GM19193 (cell line): ENCODE results near the gene ACTRT2.

Experiments
- POLR2A ChIP-seq: IDR thresholded peaks from 4 replicates; pipeline ENCODE4 v1.6.1; 2011; ENCODE audit not compliant: insufficient read depth, insufficient read length; ENCODE audit errors: extremely low read depth

ACTRT2 gene

DNA sequence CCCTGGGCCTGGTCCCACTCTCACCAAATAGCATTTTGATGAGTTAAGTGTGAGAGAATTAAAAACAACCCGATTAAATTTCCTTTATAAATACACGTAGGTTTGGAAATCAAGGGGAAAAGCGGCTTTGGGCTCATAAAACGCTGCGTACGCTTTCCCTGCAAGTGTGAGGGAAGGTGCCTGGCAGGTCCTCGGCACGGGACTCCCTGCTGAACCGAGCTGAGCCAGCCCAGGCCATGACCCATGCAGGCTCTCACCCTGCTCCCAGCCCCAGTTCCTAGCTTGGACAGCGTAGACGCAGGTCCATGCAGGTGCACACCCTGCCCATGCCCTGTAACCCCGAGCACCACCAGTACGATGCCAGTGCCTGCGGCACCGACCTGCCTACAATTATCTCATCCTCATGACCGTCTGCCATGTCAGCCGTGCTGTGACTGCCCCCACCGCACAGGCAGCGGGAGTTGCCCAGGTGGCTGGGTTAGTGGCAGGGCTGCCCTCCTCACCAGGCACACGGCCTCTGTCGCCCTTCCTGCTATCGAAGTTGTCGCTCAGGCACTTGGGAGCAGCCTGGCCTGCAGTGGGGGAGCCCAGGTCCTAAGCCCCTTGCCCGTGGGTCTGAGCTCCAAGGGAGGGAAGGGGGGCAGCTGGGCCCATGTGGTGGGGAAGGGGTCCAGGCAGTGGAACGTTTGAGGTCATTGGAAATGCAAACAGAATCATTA is 41.0 kb upstream of the ACTRT2 start:
- TF ChIP-seq POLR2A, result no peak

DNA sequence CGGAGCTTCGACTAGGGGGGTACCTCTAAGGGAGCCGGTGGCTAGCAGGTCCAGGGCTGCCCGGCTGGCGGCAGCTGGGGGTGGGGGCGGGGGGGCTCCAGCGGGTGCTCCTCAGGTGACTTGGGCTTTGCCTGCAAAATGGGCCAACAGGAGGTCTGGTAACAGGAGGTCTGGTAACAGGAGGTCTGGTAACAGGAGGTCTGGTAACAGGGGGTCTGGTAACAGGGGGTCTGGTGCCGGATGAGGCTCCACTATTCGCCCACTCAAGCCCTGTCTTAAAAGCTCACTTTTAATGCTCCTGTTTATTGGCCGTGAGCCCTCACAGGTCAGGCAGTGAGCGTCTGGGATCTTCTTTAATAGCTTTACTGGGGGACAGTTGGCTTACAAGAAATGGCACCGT is 40.4 kb upstream of the ACTRT2 start:
- no peak for TF ChIP-seq POLR2A

DNA sequence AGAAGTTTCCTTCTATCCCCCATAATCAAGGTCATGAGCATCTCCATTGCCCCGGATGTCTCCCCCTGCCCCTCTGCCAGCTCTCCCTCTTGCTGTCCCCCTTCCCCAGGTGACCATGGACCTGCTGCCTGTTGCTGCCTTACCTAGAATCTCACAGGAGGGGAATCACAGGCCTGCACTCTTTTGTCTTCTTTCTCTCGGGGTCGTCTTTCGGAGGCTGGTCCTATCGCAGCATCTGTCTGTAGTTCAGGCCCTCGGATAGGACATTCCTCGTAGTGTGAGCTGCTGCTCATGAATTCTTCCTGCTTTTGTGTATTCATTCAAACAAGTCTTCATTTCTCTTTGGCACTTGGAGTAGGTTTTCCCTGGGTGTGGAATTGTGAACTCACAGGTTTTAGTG is 39.9 kb upstream of the ACTRT2 start:
- TF ChIP-seq POLR2A, result no peak

DNA sequence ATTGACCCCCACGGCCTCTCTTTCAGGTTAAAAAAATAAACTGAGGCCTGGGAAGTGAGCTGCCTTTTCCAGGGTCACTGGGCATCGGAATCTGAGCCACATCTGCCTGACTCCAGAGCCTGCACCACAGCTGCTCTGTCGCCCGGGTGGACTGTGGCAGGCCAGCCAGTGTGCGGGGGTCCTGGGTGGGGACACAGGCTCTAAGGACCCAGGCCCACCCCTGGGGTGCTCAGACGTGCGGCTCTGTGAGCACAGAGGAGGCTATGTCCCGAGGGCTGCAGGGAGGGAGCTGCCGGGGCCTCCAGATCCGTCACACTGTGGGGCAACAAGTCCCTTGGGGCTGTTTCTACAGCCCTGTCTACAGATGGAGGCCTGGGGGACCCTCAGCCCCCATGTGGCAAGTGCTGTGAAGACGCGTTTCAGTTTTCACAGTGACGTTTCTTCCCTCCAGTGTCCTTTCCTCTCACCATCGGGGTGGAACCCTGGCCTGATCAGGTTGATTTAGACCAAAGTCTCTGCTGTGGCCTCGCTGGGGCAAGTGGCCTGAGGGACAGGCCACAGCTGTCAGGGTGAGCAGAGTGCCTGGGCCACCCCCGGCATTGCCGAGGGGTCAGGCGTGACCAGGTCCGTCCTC is 39.2 kb upstream of the ACTRT2 start:
- TF ChIP-seq POLR2A, result no peak

DNA sequence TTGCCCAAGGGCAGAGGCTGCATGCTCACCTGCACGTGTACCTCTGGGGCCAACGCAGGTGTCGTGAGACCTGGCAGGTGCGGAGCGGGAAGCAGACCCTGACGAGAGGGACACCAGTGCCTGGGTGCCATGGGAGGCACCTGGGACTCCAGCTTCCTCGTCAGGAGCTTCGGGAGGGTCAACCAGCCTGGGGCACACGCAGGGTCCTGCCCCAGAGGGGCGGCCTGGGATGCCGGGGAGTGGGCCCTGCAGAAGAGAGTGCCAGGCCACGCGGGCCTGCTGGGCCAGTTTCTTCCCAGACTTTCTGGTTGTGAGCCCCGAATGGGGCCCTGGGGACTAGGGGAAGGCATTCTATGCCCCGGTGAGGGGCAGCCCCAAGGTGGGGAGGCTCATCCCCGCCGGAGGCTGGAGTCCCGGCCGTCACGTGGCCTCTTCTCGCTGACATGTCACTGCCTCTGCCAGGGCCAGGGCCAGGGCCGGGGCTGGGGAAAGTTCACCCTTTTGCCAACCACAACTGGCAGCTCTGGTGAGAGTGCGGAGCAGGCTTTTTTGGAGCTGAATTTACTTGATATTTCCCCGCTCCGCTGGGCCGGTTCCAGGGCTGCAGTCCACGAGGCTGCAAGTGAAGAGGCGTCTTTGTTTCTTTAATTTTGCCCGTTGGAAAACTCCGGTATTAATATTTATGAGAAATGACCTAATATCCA is 38.5 kb upstream of the ACTRT2 start:
- TF ChIP-seq POLR2A, result no peak

DNA sequence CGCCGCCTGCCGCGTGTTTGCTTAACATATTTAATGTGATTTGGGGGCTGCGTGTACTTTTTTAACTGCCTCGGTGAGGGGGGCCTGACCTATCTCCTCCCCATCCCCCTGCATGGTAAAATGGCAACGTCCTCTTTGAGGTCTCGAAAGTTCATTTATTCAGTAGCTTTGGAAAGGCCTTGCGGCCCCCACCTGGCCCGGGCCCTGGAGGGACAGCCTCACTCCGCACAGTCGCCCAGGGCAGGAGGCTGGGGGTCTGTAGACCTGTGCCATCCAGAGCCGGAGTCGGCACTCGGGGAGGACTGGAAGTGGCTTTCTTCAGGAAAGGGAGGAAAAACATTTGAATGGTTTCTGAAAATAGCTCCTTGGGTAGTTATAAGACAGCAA is 38.0 kb upstream of the ACTRT2 start:
- no peak for TF ChIP-seq POLR2A

DNA sequence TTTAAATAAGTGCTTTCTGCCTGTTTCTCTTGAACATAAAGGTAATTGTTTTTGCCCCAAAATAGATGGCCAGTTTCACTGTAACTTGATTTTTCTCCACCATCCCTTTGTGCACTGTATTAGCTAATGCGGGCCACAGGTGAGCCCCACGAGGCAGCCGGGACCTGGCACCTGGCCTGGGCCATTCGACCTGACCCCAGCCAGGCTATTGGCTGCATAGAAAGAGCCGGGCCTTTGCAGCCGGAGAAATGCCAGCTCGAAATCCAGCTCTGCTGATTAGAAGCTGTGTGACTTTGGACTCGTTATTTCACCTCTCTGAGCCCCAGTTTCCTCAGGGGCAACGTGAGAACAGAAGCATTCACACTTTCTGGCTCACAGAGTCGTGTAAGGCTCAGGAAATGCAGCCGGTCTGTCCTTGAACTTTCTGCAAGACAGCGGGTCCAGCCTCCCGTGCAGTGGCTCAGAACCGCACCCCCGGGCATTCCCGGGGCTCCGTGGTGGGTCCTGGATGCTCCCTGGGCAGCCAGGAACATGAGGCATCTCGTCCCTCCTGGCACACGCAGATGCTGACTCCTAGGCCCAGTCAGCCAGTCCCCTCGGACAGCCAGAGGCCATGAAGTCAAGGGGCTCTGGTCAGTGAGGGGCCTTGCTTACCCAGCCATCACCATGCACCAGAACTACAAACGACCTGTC is 37.4 kb upstream of the ACTRT2 start:
- TF ChIP-seq POLR2A, result no peak

DNA sequence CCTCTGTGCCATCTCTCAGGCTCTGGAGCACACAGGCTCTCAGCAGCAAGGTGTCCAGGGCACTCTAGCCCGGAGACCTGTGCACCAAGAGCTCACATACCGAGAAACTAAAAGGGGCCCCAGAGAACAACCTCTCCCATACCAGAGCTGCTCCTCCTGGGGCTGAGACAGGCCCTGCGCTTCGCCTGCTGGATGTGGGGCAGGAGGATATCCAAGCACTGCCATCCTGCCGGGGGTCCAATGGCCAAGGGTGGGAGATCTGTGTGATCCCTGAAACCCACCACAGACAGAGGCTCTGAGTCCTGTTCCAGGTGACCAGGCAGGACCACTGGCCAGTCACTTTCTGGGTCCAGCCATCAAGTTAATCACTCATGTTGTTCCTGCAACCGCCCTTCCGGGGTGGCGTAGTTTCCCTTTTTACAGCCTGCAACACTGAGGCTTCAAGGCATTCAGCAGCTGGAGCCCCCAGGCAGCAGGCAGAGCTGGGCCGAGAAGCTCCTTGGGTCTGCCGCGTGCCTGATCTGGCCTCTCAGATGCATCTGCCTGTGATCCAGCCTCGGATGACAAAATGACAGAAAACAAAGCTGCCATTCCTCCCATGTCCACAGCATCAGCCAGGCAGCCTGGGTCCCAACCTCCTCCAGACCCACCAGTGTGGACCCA is 36.7 kb upstream of the ACTRT2 start:
- TF ChIP-seq POLR2A, result no peak

DNA sequence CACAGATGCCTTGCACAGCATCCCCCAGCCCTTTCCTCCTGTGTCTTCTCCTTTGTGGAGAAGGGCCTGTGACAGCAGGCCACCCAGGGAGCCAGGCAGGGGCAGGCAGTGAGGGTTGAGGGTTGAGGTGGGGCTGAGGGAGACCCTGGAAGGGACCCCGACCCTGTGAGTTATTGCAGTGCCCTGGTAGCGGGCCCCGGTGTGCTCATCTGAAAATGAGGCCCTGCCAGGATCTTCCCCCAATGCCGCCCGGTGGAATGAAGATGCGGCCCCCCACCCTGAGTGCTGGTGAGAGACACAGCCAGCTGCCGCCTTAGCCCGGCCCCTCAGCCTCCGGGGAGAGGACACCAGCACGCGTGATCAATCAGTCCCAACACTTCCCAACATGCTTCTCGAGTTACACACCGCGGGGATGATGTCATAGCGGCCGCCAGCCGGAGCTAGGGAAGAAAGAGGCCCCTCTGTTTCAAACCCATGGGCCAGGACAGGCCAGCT is 36.2 kb upstream of the ACTRT2 start:
- TF ChIP-seq POLR2A, result no peak

DNA sequence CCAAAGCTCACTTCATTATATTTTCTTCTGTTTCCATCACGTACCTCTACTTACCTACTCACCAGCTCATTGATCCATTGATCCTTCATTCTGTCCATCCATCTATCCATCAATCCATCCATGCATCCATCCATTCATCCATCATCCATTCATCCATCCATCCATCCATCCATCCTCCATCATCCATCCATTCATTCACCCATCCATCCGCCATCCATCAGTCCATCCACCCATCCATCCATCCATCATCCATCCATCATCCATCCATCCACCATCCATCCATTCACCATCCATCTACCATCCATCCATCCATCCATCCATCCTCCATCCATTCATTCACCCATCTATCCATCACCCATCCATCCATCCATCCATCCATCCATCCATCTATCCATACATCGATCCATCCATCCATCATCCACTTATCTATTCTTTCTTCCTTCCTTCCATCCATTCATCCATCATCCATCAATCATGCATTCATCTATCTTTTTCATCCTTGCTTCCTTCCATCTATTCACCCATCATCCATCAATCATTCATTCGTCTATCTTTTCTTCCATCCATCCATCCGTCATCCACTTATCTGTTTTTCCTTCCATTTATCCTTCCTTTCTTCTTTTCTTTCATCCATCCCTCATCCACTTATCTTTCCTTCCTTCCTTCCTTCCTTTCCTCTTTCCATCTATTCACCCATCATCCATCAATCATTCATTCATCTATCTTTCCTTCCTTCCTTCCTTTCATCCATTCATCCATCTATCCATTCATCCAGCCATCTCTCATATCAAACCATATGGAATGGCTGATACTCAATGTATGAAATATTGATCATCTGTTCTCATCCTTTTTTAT is 35.3 kb upstream of the ACTRT2 start:
- TF ChIP-seq POLR2A, result no peak

DNA sequence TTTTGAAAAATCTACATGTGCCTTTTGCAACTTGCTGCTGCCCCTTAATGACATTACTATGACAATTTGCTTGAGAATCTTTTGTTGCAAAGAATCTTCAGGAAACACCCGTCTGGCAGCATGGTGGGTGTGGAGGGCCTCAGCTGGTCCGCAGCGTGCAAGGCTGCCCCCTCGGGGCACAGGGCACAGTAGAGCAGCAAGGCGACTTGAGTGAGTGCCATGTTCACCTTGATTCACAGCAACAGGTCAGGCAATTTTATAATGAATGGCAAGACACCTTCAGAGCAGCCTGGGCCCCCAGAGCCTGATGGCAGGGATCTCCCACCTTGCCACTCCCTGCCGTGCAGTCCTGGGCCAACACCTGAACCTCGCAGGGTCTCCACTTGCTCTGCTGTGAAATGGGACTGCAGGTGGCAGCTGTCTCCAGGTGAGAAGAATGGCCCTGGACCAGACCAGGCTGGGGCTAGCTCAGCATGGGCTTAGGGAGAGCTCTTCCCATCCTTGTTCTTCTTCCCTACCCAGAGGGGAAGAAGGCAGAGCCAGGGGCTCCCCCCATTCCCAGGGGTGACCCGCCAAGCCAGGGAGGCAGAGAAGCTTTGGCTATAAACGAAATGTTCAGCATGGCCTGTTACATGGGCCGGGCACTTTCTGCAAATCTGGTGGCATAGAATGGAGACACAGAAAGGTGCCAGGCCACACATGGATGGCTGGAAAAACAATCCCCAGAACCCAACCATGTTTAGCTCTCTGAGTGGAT is 34.5 kb upstream of the ACTRT2 start:
- TF ChIP-seq POLR2A, result no peak

DNA sequence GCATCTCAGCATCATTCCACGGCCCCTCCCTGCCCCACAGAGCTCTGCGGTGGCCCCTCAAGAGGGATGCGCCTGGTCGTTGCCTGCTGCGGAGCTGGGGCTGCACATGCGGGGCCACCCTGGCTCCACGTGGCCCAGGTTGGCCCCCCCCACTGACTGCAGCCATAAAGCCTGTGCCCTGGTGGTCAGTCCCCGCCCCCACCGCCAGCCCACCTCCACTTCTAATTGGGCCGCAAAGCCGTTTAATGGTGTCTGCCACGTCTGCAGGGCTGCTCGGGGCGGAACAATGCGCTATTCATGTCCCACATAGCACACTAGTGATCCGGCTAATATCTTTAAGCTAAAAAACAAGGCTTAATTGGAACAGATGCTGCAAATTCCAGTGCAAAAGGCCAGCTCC is 33.5 kb upstream of the ACTRT2 start:
- TF ChIP-seq POLR2A, result no peak

DNA sequence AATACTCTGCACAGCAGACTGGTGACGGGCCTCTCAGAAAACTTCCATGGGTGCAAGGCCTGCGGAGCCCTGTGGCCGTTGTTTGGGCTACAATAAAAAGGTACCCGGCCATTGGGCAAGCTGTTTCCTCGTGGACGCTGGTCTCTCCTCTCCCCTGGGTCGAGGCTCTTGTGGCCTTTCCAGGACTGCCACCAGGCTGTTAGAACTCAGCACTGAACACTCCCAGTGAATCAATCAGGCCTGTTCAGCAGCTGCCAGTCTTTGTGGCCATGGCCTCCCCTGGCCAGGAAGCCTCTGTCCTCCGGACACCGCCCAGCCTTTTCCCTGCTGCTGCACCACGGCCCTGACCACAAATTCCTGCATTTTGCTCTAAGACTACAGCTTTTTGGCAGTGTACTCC is 33.0 kb upstream of the ACTRT2 start:
- TF ChIP-seq POLR2A, result no peak

DNA sequence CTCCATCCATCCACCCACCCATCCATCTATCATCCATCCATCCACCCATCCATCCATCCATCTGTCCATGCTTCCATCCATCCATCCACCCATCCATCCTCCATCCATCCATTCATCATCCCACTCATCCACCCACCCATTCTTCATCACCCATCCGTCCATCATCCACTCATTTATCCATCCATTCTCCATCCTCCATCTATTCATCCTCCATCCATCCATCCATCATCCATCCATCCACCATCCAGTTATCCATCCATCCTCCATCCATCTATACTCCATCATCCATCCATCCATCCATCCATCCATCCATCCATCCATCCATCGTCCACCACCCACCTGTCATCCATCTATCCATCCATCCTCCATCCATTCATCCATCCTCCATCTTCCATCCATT is 32.1 kb upstream of the ACTRT2 start:
- no peak for TF ChIP-seq POLR2A

DNA sequence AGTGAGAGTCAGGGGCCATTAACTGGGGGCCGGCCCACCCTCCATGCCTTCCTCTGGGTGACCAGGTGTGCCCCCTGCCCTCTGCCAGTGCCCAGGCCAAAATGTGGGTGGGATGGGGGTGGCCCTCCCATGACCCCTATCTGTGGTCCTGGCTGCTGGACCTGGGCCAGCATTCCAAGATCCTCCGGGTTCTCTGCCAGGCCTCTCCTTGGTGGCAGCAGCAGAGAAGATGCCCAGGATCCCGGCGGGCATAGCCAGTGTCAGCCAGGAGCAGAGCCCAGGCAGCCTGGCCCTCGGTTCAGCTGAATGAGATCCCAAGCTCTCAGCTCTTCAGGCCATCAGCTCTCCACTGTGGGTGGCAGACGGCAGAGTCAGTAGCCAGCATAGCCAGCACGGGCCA is 31.3 kb upstream of the ACTRT2 start:
- TF ChIP-seq POLR2A, result no peak
